Measurements from ENCODE around the gene RASGRF1. TPM values are rescaled to one million over a fixed set of nuclear protein-coding genes. Genes with fewer than 3 reads are reported as not detected.

Gene RASGRF1
- total RNA-seq, 6 experiments from 2014 or later = 0.29 TPM; not detected in 5

DNA sequence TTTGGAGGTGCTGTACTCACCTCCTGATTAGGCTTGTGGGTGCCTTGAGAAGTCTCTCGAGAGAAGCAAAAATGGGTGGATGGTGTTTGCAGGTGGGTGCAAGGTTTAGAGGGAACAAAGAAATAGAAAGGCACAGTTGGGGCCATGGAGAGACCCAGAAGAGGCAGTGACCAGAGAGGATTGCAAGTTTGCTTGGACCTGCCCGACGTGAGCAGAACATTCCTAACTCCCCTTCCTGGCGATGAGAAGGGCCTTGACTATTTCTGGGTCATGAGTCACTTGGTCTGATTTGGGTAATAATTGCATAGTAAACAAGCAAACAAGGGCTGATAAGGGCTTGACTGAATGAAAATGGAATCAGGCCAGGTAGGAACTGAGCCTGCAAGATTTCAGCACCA, 138.7 kb downstream of the RASGRF1 start:
- no peak overlapping the region for H3K4me3 ChIP-seq
- DNase-seq (no peak), ATAC-seq (peak; percentile 71 to 86 (median 79))
- H3K9me3 ChIP-seq = no peaks in the 10 kb centered on the region
- H3K4me1 ChIP-seq = peaks cover 0 to 49% (median 22%) of the 10 kb centered on the region in 4 donors
- TF ChIP-seq CTCF (IDR thresholded peaks at IDR 0.05) (no peak), POLR2A (IDR thresholded peaks at IDR 0.05) (no peak)
- H3K27ac ChIP-seq = peak overlapping the region; percentile 83 to 96 (median 95)
- intact Hi-C loops (cut with DNase I) = no loop called here
- no peaks in the 10 kb centered on the region for H3K36me3 ChIP-seq
- 28% methylated on average over 4 of the region's 4 CpGs for WGBS (ENCODE audit: insufficient coverage, low coverage, low lambda C conversion rate, missing lambda C conversion rate)
- no peaks in the 10 kb centered on the region for H3K27me3 ChIP-seq

GRCh38 chr15:78950902-78951840, 139.4 kb downstream of the RASGRF1 start:
- peaks cover 0 to 49% (median 22%) of the 10 kb centered on the region in 4 donors for H3K4me1 ChIP-seq
- ATAC-seq = peak; percentile 47 to 66 (median 58)
- no peaks in the 10 kb centered on the region for H3K9me3 ChIP-seq
- intact Hi-C loops (cut with DNase I) = no loop called here
- 23% methylated on average over 10 of the region's 10 CpGs for WGBS (ENCODE audit: insufficient coverage, low coverage, low lambda C conversion rate, missing lambda C conversion rate)
- TF ChIP-seq POLR2A (IDR thresholded peaks at IDR 0.05) (no peak), CTCF (IDR thresholded peaks at IDR 0.05) (peak in 3 of 4 donors; percentile 16 to 27 (median 24))
- H3K4me3 ChIP-seq = peak overlapping the region in 1 of 3 donors; percentile 5
- no peak for DNase-seq
- H3K27me3 ChIP-seq = no peaks in the 10 kb centered on the region
- H3K27ac ChIP-seq = peak overlapping the region; percentile 83 to 96 (median 95)
- no peaks in the 10 kb centered on the region for H3K36me3 ChIP-seq

DNA sequence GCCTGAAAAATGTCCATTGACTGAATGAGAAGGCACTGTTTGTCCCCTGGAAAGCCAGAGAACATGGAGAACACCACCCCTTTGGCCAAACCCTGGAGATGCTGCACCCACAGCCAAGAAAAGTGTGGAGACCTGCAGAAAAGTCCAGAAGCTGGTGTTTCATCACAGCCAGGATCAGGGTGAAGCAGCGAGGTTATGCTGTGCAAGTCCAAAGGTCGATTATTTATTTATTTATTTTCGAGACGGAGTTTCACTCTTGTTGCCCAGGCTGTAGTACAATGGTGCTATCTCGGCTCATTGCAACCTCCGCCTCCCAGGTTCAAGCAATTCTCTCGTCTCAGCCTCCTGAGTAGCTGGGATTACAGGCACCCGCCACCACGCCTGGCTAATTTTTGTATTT, 140.2 kb downstream of the RASGRF1 start:
- TF ChIP-seq POLR2A (IDR thresholded peaks at IDR 0.05) = peak; percentile 13
- no peak for TF ChIP-seq CTCF (IDR thresholded peaks at IDR 0.05)
- H3K9me3 ChIP-seq = no peaks in the 10 kb centered on the region
- peak overlapping the region; percentile 70 to 96 (median 95) for H3K27ac ChIP-seq
- peak in 2 of 3 donors; percentile 77 to 84 for DNase-seq
- no peaks in the 10 kb centered on the region for H3K27me3 ChIP-seq
- WGBS (ENCODE audit: insufficient coverage, low coverage, low lambda C conversion rate, missing lambda C conversion rate) = 28% methylated on average over 9 of the region's 9 CpGs
- intact Hi-C loops (cut with DNase I) = no loop called here
- ATAC-seq = peak; percentile 65 to 78 (median 72)
- H3K4me3 ChIP-seq = peak overlapping the region in 1 of 3 donors; percentile 5
- H3K4me1 ChIP-seq = peaks cover 0 to 49% (median 22%) of the 10 kb centered on the region in 4 donors
- H3K36me3 ChIP-seq = no peaks in the 10 kb centered on the region

- Histone ChIP-seq H3K9me3 (no peaks in the 10 kb centered on the region), H3K27ac (peak overlapping the region in 2 of 3 donors; percentile 95 to 96), H3K4me1 (peaks cover 0 to 49% (median 22%) of the 10 kb centered on the region in 4 donors), H3K36me3 (no peaks in the 10 kb centered on the region), H3K27me3 (no peaks in the 10 kb centered on the region), H3K4me3 (no peak overlapping the region)
- TF ChIP-seq CTCF (IDR thresholded peaks at IDR 0.05) (no peak), POLR2A (IDR thresholded peaks at IDR 0.05) (no peak)
- 0% methylated on average over 1 of the region's 1 CpG for WGBS (ENCODE audit: insufficient coverage, low coverage, low lambda C conversion rate, missing lambda C conversion rate)
- no peak for ATAC-seq
- DNase-seq = no peak
- intact Hi-C loops (cut with DNase I) = no loop called here
These were observed 141.1 kb downstream of the RASGRF1 start for GRCh38 chr15:78949461-78949860.
